Ishikawa (cell line): ENCODE data around the gene SMCHD1.

ENCODE experiments used
- CEBPB ChIP-seq: IDR thresholded peaks from 2 replicates; pipeline ENCODE4 v1.6.1; 2012
- CREB1 ChIP-seq: IDR thresholded peaks from 2 replicates; pipeline ENCODE4 v1.6.1; 2012; ENCODE audit warnings: low read depth
- EGR1 ChIP-seq: IDR thresholded peaks from 2 replicates; pipeline ENCODE4 v1.6.1; 2012
- EP300 ChIP-seq: IDR thresholded peaks from 2 replicates; pipeline ENCODE4 v1.6.1; 2012; ENCODE audit warnings: borderline replicate concordance
- FOXM1 ChIP-seq: IDR thresholded peaks from 2 replicates; pipeline ENCODE4 v1.6.1; 2012; ENCODE audit warnings: low read depth, borderline replicate concordance
- NFIC ChIP-seq: IDR thresholded peaks from 2 replicates; pipeline ENCODE4 v1.6.1; 2012
- RAD21 ChIP-seq: IDR thresholded peaks from 2 replicates; pipeline ENCODE4 v1.6.1; 2012; ENCODE audit warnings: low read depth
- TAF1 ChIP-seq: IDR thresholded peaks from 2 replicates; pipeline ENCODE4 v1.6.1; 2012; ENCODE audit warnings: low read depth, mild to moderate bottlenecking
- TCF12 ChIP-seq: IDR thresholded peaks from 2 replicates; pipeline ENCODE4 v1.6.1; 2012; ENCODE audit warnings: low read depth
- TEAD4 ChIP-seq: IDR thresholded peaks from 2 replicates; pipeline ENCODE4 v1.6.1; 2012
- YY1 ChIP-seq: IDR thresholded peaks from 2 replicates; pipeline ENCODE4 v1.6.1; 2012; ENCODE audit warnings: low read depth
- ZBTB7A ChIP-seq: IDR thresholded peaks from 2 replicates; pipeline ENCODE4 v1.6.1; 2012; ENCODE audit warnings: low read depth
- TF ChIP-seq, protein P1 (sequence below): IDR thresholded peaks from 2 replicates; pipeline ENCODE4 v1.6.1; 2012
- TF ChIP-seq, protein P2 (sequence below): IDR thresholded peaks from 2 replicates; pipeline ENCODE4 v1.6.1; 2012; ENCODE audit warnings: low read depth, mild to moderate bottlenecking
- TF ChIP-seq, protein P3 (sequence below): IDR thresholded peaks from 2 replicates; pipeline ENCODE4 v1.6.1; 2012

Gene SMCHD1

DNA sequence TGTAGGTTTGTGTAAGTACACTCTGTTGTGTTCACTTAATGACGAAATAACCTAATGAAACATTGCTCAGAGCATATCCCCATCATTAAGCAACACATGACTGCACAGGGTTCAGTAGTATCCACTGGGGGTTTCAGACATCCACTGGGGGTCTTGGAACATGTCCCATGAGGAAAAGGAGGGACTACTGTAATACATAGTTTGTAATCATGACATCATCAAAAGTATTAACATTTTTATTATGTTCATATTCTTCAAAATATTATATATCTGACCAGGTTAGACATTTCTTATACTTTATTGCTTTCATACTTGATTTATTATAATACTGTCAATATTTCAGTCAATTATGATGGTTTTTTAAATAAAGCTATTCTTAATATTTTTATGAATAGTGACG lies 136.9 kb downstream of the SMCHD1 start:
- TF ChIP-seq FOXM1 (no peak), TCF12 (no peak), NFIC (no peak), EGR1 (no peak), TEAD4 (no peak), YY1 (no peak), EP300 (no peak), ZBTB7A (no peak), CREB1 (no peak), CEBPB (no peak), TAF1 (no peak), RAD21 (no peak)
- TF ChIP-seq, protein P1, sequence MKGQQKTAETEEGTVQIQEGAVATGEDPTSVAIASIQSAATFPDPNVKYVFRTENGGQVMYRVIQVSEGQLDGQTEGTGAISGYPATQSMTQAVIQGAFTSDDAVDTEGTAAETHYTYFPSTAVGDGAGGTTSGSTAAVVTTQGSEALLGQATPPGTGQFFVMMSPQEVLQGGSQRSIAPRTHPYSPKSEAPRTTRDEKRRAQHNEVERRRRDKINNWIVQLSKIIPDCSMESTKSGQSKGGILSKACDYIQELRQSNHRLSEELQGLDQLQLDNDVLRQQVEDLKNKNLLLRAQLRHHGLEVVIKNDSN = no peak
- TF ChIP-seq, protein P2, sequence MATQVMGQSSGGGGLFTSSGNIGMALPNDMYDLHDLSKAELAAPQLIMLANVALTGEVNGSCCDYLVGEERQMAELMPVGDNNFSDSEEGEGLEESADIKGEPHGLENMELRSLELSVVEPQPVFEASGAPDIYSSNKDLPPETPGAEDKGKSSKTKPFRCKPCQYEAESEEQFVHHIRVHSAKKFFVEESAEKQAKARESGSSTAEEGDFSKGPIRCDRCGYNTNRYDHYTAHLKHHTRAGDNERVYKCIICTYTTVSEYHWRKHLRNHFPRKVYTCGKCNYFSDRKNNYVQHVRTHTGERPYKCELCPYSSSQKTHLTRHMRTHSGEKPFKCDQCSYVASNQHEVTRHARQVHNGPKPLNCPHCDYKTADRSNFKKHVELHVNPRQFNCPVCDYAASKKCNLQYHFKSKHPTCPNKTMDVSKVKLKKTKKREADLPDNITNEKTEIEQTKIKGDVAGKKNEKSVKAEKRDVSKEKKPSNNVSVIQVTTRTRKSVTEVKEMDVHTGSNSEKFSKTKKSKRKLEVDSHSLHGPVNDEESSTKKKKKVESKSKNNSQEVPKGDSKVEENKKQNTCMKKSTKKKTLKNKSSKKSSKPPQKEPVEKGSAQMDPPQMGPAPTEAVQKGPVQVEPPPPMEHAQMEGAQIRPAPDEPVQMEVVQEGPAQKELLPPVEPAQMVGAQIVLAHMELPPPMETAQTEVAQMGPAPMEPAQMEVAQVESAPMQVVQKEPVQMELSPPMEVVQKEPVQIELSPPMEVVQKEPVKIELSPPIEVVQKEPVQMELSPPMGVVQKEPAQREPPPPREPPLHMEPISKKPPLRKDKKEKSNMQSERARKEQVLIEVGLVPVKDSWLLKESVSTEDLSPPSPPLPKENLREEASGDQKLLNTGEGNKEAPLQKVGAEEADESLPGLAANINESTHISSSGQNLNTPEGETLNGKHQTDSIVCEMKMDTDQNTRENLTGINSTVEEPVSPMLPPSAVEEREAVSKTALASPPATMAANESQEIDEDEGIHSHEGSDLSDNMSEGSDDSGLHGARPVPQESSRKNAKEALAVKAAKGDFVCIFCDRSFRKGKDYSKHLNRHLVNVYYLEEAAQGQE = no peak
- TF ChIP-seq, protein P3, sequence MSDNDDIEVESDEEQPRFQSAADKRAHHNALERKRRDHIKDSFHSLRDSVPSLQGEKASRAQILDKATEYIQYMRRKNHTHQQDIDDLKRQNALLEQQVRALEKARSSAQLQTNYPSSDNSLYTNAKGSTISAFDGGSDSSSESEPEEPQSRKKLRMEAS = no peak

DNA sequence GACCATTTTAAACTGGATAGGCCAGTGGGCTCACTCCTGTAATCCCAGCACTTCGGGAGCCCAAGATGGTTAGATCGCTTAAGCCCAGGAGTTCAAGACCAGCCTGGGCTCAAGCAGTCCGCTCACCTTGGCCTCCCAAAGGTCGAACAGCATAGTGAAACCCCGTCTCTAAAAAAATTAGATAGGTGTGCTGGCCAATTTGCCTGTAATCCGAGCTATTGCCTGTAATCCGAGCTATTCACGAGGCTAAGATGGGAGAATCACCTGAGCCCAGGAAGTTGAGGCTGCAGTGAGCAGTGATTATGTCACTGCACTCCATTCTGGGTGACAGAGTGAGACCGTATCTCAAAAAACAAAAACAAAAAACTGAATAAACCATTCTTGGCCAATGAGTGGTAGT lies 138.6 kb downstream of the SMCHD1 start:
- TF ChIP-seq EGR1 (no peak), CEBPB (no peak), ZBTB7A (no peak), EP300 (no peak), NFIC (no peak)
- TF ChIP-seq, protein P2 = no peak

DNA sequence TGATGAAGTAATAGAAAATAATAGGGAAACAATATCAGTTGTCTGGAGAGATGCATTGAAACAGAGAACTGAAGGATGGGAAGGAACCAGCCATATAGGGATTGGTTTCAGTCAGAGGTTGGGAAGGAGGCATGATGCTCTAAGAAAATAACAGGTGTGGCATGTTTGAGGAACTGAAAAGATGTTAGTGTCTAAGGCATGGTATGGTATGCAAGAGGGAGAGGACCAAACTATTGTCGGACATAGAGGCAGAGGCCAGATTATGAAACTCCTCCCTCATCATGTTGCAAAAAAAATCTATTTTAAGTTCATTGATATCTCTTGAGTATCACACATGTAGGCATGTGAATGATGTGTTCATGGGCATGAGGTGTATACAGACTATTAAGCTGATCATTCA lies 142.4 kb downstream of the SMCHD1 start:
- no peak for TF ChIP-seq FOXM1
- TF ChIP-seq EP300 = no peak
- TF ChIP-seq, protein P1 = no peak
- no peak for TF ChIP-seq EGR1
- TF ChIP-seq NFIC = no peak
- no peak for TF ChIP-seq TEAD4
- TF ChIP-seq RAD21 = no peak

DNA sequence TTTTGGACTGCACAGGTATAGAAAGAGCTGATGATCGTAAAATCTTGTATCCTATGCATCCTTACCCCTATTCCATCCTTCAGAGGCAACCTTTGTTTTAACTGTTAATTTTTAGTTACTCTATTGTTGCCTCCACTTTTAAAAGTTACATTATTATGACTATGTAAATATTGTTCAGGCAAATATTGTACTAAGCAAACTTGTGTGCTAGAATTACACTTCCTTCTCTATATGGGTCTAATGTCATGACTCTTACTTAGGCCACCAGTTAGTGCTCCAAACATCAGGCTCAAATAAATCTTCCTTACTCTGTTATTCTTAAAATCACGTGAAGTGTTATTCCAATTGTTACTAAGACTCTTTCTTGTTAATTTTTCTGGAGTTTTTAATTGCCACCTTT lies 143.8 kb downstream of the SMCHD1 start:
- TF ChIP-seq FOXM1 = no peak
- no peak for TF ChIP-seq TAF1
- no peak for TF ChIP-seq ZBTB7A
- TF ChIP-seq CEBPB = no peak
- no peak for TF ChIP-seq NFIC
- no peak for TF ChIP-seq RAD21
- no peak for TF ChIP-seq EP300
- TF ChIP-seq, protein P3 = no peak
- no peak for TF ChIP-seq CREB1
- TF ChIP-seq YY1 = no peak
- TF ChIP-seq TCF12 = no peak
- no peak for TF ChIP-seq EGR1
- TF ChIP-seq TEAD4 = no peak
- TF ChIP-seq, protein P1 = no peak
- TF ChIP-seq, protein P2 = no peak
